Left ventricle myocardium inferior (tissue), 1 donor: ENCODE results near the gene ADAMTS12. TPM values are rescaled to one million over a fixed set of nuclear protein-coding genes. Genes with fewer than 3 reads are reported as not detected.

ENCODE experiments used
- DNase-seq: peaks from one replicate; pipeline ENCODE4 v3.0.0-alpha.2; 2020
- H3K27ac ChIP-seq: fragments of 200-600 bp; replicated peaks from 2 replicates; pipeline ENCODE4 v1.8.0; 2021
- H3K27me3 ChIP-seq: fragments of 200-600 bp; 2 replicates; pipeline ENCODE4 v1.8.0; 2021; ENCODE audit warnings: low read depth
- H3K36me3 ChIP-seq: fragments of 200-600 bp; 2 replicates; pipeline ENCODE4 v1.8.0; 2021
- H3K4me1 ChIP-seq: fragments of 200-600 bp; 2 replicates; pipeline ENCODE4 v1.8.0; 2021
- H3K4me3 ChIP-seq: fragments of 200-600 bp; 2 replicates; pipeline ENCODE4 v1.8.0; 2021; ENCODE audit warnings: mild to moderate bottlenecking, moderate library complexity
- H3K9me3 ChIP-seq: fragments of 200-600 bp; replicated peaks from 2 replicates; pipeline ENCODE4 v1.8.0; 2021
- intact Hi-C: fragments of 100-400 bp; cut with micrococcal nuclease; formaldehyde crosslinking; loops from one replicate; pipeline ENCODE4 v1.11.0; 2022
- total RNA-seq: library from RNA; stranded (reverse); fragmentation: NEBNext Ultra II Directional; extraction: Animal tissue kit (Norgen Biotek cat#: 25700); gene quantifications from one replicate; pipeline ENCODE4 v1.2.1, GENCODE V29; 2021
- TF ChIP-seq, protein P1 (sequence below): fragments of 200-600 bp; IDR thresholded peaks from 2 replicates; pipeline ENCODE4 v1.8.0; 2021; ENCODE audit warnings: antibody characterized with exemption, mild to moderate bottlenecking, borderline replicate concordance
- donor health status: DM: no; HTN: yes; CAD: no; lungs with severe emphysema.

The ADAMTS12 gene
- total RNA-seq, 1 donor from 2014 or later = 0.85 TPM

DNA sequence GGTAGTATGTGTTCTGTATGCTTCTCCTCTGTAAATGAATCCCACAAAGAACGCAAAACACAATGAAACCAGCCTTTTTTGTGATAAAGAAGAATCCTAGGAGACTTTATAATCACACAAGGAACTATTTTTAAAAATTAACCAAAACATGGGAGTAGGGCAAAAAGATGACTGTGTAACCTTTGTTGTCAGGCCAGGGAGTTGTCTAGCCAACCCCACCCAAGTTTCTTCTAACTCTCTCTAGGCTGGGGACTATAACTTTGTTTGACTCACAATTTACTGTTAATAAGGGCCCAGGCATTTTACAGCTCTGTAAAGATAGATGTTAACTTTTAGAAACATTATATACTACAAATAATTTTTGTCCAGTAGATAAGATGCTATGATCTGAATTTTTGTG is 176.1 kb downstream of the ADAMTS12 start:
- Histone ChIP-seq H3K27ac (peak overlapping the region; percentile 20), H3K4me3 (no peak overlapping the region), H3K9me3 (peaks cover 10% of the 10 kb centered on the region), H3K4me1 (no peaks in the 10 kb centered on the region), H3K27me3 (no peaks in the 10 kb centered on the region), H3K36me3 (no peaks in the 10 kb centered on the region)
- TF ChIP-seq, protein P1, sequence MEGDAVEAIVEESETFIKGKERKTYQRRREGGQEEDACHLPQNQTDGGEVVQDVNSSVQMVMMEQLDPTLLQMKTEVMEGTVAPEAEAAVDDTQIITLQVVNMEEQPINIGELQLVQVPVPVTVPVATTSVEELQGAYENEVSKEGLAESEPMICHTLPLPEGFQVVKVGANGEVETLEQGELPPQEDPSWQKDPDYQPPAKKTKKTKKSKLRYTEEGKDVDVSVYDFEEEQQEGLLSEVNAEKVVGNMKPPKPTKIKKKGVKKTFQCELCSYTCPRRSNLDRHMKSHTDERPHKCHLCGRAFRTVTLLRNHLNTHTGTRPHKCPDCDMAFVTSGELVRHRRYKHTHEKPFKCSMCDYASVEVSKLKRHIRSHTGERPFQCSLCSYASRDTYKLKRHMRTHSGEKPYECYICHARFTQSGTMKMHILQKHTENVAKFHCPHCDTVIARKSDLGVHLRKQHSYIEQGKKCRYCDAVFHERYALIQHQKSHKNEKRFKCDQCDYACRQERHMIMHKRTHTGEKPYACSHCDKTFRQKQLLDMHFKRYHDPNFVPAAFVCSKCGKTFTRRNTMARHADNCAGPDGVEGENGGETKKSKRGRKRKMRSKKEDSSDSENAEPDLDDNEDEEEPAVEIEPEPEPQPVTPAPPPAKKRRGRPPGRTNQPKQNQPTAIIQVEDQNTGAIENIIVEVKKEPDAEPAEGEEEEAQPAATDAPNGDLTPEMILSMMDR = no peak
- no peak for DNase-seq
- intact Hi-C loops = no loop called here

DNA sequence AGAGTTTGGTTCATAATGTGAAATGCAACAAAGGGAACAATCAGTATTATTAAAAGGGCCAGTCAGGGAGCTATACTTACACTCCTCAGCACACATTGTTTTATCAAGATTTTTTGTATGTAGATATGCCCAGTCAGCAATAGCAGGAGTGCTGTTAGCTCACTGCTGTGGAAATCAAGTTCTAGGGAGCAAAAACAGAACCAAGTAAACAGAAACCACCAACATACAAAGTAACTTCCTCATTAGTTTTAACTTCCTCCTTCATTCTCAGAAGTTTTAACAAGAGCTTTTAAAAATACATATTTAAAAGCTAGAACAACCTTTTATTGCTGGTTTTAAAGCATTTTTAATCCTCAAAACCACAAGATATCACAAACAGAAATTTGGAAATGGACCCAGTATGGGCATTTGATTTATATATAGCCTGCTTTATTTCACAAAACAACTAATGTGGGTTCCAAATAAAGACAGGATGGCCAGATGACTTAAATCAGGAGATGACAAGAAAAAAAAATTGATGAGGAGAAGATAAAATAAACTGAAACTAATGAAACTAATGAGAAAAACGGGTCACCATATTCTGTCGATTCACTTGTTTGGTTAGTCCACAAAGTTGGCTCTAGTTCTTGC is 178.5 kb downstream of the ADAMTS12 start:
- no peak for DNase-seq
- Histone ChIP-seq H3K4me3 (no peak overlapping the region), H3K9me3 (peaks cover 17% of the 10 kb centered on the region), H3K4me1 (no peaks in the 10 kb centered on the region), H3K36me3 (no peaks in the 10 kb centered on the region), H3K27ac (peak overlapping the region; percentile 4), H3K27me3 (no peaks in the 10 kb centered on the region)
- TF ChIP-seq, protein P1 = no peak
- intact Hi-C loops = no loop called here

DNA sequence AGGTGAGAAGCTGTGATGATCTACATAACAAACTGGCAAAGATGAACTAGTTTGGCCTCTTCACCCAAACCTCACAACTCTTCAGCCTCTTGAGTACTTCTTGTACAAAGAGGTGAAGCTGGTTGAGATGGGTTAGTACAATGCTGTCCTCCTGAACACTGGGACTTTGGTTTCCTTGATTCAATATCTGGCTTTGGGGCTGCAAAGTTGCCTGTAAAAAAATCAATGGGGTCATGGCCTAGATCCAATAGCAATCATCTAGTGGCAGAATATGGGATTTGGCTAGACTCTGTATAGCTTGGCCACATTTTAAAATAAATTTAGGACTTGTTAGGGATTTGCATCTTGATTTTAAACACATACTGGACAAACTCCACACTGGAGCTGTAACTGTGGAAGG is 179.1 kb downstream of the ADAMTS12 start:
- Histone ChIP-seq H3K36me3 (no peaks in the 10 kb centered on the region), H3K4me1 (no peaks in the 10 kb centered on the region), H3K27me3 (no peaks in the 10 kb centered on the region), H3K4me3 (no peak overlapping the region), H3K27ac (peak overlapping the region; percentile 4), H3K9me3 (peaks cover 19% of the 10 kb centered on the region)
- intact Hi-C loops = no loop called here
- TF ChIP-seq, protein P1 = no peak
- DNase-seq = no peak

DNA sequence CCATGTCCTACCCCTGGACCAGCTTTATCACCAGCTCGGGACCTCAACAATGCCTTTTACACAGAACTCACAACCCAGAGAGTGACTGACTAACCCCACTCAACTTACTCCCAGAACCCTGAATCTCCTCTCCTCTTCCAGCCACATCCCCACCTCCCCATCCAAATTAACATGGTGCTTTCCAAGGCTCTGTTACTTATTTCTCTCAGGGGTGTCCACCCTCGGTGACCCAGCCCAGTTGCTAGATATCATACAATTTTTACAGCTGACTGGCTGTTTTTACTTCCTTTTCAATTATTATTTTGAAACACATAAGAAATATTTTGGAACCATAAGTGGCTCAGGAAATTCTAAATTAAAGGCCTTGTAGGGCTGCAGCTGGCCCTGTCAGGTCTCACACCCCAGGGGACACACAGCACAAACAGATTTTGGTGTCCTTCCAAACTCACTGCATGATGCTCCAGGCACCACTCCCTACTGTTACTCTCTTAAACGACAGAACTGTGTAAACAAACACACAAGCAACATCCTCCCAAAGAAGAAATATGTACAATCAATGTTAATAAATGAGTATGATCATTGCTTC is 180.6 kb downstream of the ADAMTS12 start:
- TF ChIP-seq, protein P1 = no peak
- intact Hi-C loops = no loop called here
- peak; percentile 33 for DNase-seq

DNA sequence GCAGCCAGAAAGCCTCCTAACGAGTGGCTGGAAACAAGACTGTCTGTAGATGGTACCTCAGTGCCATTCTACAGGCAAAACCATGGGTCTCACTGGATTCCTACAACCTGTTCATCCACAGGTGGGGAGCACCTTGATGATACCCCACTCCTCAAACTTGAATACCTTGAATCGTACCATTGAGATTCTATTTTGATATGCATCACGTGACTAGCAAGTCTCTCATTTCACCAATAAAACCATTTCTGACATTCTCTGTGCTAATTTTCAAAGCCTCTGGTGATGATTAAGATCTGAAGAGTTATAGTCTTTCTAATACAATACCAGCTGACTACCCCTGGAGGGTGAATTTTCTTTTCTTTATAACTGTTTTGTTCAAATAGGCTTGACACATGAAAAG is 188.9 kb downstream of the ADAMTS12 start:
- Histone ChIP-seq H3K9me3 (peaks cover 29% of the 10 kb centered on the region), H3K36me3 (no peaks in the 10 kb centered on the region), H3K4me3 (no peak overlapping the region), H3K27me3 (no peaks in the 10 kb centered on the region), H3K4me1 (no peaks in the 10 kb centered on the region), H3K27ac (no peak overlapping the region)
- TF ChIP-seq, protein P1 = no peak
- DNase-seq = no peak
- intact Hi-C loops = no loop called here

More for the DNA sequence above, 180.6 kb downstream of the ADAMTS12 start:
- Histone ChIP-seq H3K27ac (peak overlapping the region; percentile 46), H3K4me1 (no peaks in the 10 kb centered on the region), H3K4me3 (no peak overlapping the region), H3K9me3 (peaks cover 29% of the 10 kb centered on the region), H3K36me3 (no peaks in the 10 kb centered on the region), H3K27me3 (no peaks in the 10 kb centered on the region)
